ENCODE measurements around the gene EPB41. TPM values are rescaled to one million over a fixed set of nuclear protein-coding genes. Genes with fewer than 3 reads are reported as not detected.

Gene EPB41
- total and polyA plus RNA-seq, 2 experiments from 2014 or later, result 13.2 to 60.8 TPM

- Histone ChIP-seq H3K79me2 (peaks cover 11% of the 10 kb centered on the region), H3K4me2 (peak overlapping the region; percentile 96), H3K9me2 (replicated peaks; ENCODE audit: insufficient read depth) (no peaks in the 10 kb centered on the region), H3K27ac (peak overlapping the region; percentile 81), H3K27me3 (no peaks in the 10 kb centered on the region), H2AFZ (peak overlapping the region; percentile 93), H3K36me3 (replicated peaks; ENCODE audit: insufficient read depth, low read depth) (no peaks in the 10 kb centered on the region), H3K4me3 (peak overlapping the region; percentile 53), H4K20me1 (ENCODE audit: insufficient read depth, poor library complexity, severe bottlenecking) (no peaks in the 10 kb centered on the region), H3K9me3 (ENCODE audit: low read depth) (no peaks in the 10 kb centered on the region), H3K4me1 (ENCODE audit: insufficient read depth) (peaks cover 16% of the 10 kb centered on the region)
- DNase-seq (ENCODE audit: low spot score), result peak; percentile 66
- 27% methylated on average over 22 of the region's 24 CpGs for WGBS (ENCODE audit: low lambda C conversion rate, missing lambda C conversion rate)
- TF ChIP-seq EZH2phosphoT487 (IDR thresholded peaks at IDR 0.05; ENCODE audit: low read depth, severe bottlenecking, unreplicated experiment) (no peak), EZH2 (IDR thresholded peaks at IDR 0.05; ENCODE audit: borderline replicate concordance) (no peak), CTCF (IDR thresholded peaks at IDR 0.05; ENCODE audit: poor library complexity) (no peak)
Measured at GRCh38 chr1:28887835-28888682, 26.3 kb upstream of the EPB41 start.

- no peaks in the 10 kb centered on the region for H3K36me3 ChIP-seq (replicated peaks; ENCODE audit: insufficient read depth, low read depth)
- no peaks in the 10 kb centered on the region for H3K9me2 ChIP-seq (replicated peaks; ENCODE audit: insufficient read depth)
- DNase-seq (ENCODE audit: low spot score), result no peak
- 96% methylated on average over 7 of the region's 7 CpGs for WGBS (ENCODE audit: low lambda C conversion rate, missing lambda C conversion rate)
- H2AFZ ChIP-seq, result no peak overlapping the region
- no peak overlapping the region for H3K27ac ChIP-seq
- no peak overlapping the region for H3K4me3 ChIP-seq
- peaks cover 11% of the 10 kb centered on the region for H3K79me2 ChIP-seq
- no peak for TF ChIP-seq EZH2phosphoT487 (IDR thresholded peaks at IDR 0.05; ENCODE audit: low read depth, severe bottlenecking, unreplicated experiment)
- TF ChIP-seq EZH2 (IDR thresholded peaks at IDR 0.05; ENCODE audit: borderline replicate concordance), result no peak
- no peak for TF ChIP-seq CTCF (IDR thresholded peaks at IDR 0.05; ENCODE audit: poor library complexity)
- H3K4me2 ChIP-seq, result no peak overlapping the region
- peaks cover 14% of the 10 kb centered on the region for H3K4me1 ChIP-seq (ENCODE audit: insufficient read depth)
- H3K9me3 ChIP-seq (ENCODE audit: low read depth), result no peaks in the 10 kb centered on the region
- H4K20me1 ChIP-seq (ENCODE audit: insufficient read depth, poor library complexity, severe bottlenecking), result no peaks in the 10 kb centered on the region
- H3K27me3 ChIP-seq, result no peaks in the 10 kb centered on the region
Measured at GRCh38 chr1:28888915-28889314, 25.5 kb upstream of the EPB41 start.

- WGBS (ENCODE audit: low lambda C conversion rate, missing lambda C conversion rate), result 88% methylated on average over 5 of the region's 5 CpGs
- H2AFZ ChIP-seq, result no peak overlapping the region
- peaks cover 11% of the 10 kb centered on the region for H3K79me2 ChIP-seq
- H4K20me1 ChIP-seq (ENCODE audit: insufficient read depth, poor library complexity, severe bottlenecking), result no peaks in the 10 kb centered on the region
- H3K27me3 ChIP-seq, result no peaks in the 10 kb centered on the region
- H3K27ac ChIP-seq, result no peak overlapping the region
- no peak for DNase-seq (ENCODE audit: low spot score)
- H3K9me3 ChIP-seq (ENCODE audit: low read depth), result no peaks in the 10 kb centered on the region
- no peak overlapping the region for H3K4me3 ChIP-seq
- H3K4me1 ChIP-seq (ENCODE audit: insufficient read depth), result peaks cover 9% of the 10 kb centered on the region
- no peaks in the 10 kb centered on the region for H3K9me2 ChIP-seq (replicated peaks; ENCODE audit: insufficient read depth)
- H3K36me3 ChIP-seq (replicated peaks; ENCODE audit: insufficient read depth, low read depth), result no peaks in the 10 kb centered on the region
- TF ChIP-seq CTCF (IDR thresholded peaks at IDR 0.05; ENCODE audit: poor library complexity), result no peak
- TF ChIP-seq EZH2phosphoT487 (IDR thresholded peaks at IDR 0.05; ENCODE audit: low read depth, severe bottlenecking, unreplicated experiment), result no peak
- TF ChIP-seq EZH2 (IDR thresholded peaks at IDR 0.05; ENCODE audit: borderline replicate concordance), result no peak
- no peak overlapping the region for H3K4me2 ChIP-seq
Measured at GRCh38 chr1:28889357-28889756, 25.0 kb upstream of the EPB41 start.

All from hepatocyte (in vitro differentiated cells).